ENCODE measurements around the gene CDH12. TPM values are rescaled to one million over a fixed set of nuclear protein-coding genes. Genes with fewer than 3 reads are reported as not detected.
"Not testable (repeated sequence)": the region's sequence is repeated elsewhere in the genome, so short reads cannot be mapped to it uniquely, and the experiment has no call there.

CDH12 gene
- not detected for polyA plus RNA-seq (2013, experiment 1 of 2)
- polyA plus RNA-seq (2013, experiment 2 of 2): not detected

DNA sequence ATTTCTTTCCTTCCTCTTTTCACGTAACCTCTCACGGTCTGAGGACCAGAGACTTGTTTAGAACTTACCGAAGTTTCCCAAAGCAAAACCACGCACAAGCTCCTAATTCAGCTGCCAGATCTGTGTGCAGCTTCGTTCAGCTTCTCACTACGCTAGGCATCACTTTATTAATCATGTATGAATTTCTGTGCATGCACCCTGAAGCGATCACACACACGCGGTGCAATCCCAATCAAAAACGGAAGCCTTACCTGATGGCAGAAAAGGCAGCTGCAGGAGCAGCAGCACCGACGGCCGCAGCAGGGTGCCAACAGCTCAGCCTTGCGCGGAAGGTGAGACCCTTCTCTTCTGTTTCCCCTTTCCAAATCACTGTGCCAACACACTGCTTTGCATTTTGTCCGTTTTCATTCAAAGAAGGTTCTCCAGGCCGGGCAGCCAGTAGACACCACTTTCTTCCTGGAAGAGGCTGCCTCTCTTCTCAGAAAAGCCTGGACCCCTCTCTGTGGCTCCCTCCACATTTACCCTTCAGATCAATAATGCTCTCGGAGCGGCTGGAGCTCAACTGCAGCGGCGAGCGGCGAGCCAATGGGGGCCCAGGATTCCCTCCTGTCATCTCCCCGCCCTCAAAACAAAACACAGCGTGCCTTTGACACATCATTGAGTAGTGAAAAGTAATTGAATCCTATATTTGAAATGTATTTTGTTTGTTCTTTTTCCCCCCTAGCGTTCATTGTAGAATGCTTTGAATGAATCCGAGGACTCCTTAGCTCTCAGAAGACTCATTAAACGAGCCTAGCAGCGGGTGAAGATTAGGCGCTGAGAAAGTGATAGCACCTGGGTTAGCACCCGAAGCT is at the start of gene CDH12:
CDH12 (minus strand) TSS at position 538 of the 854 bp plus-strand sequence.
- H3K27ac ChIP-seq (ENCODE audit: low read depth, low read length, severe bottlenecking): no peak within 1 kb of the TSS
- H3K4me3 ChIP-seq (ENCODE audit: extremely low read depth, insufficient read depth, low read length, poor library complexity, severe bottlenecking): peak within 1 kb of the TSS; percentile 28
- no peaks in the 10 kb centered on the region for H3K36me3 ChIP-seq (ENCODE audit: control insufficient read depth, insufficient read depth, low read length)
- H3K9me3 ChIP-seq (ENCODE audit: control insufficient read depth, low read length): no peaks in the 10 kb centered on the region
- no peaks in the 10 kb centered on the region for H3K4me1 ChIP-seq (ENCODE audit: control insufficient read depth, insufficient read depth, low read length, poor library complexity, severe bottlenecking)
- 5 to 7% methylated on average over 19 to 24 of the region's 31 CpGs for WGBS, 2 experiments (ENCODE audit: insufficient coverage in 2 of 2)

GRCh38 chr5:22901885-22902284 is 48.7 kb upstream of the CDH12 start:
- no peaks in the 10 kb centered on the region for H3K4me1 ChIP-seq (ENCODE audit: control insufficient read depth, insufficient read depth, low read length, poor library complexity, severe bottlenecking)
- no peak overlapping the region for H3K4me3 ChIP-seq (ENCODE audit: extremely low read depth, insufficient read depth, low read length, poor library complexity, severe bottlenecking)
- H3K36me3 ChIP-seq (ENCODE audit: control insufficient read depth, insufficient read depth, low read length): no peaks in the 10 kb centered on the region
- no peak overlapping the region for H3K27ac ChIP-seq (ENCODE audit: low read depth, low read length, severe bottlenecking)
- WGBS, 2 experiments (ENCODE audit: insufficient coverage in 2 of 2): 94 to 95% methylated on average over 5 of the region's 5 CpGs
- no peaks in the 10 kb centered on the region for H3K9me3 ChIP-seq (ENCODE audit: control insufficient read depth, low read length)

GRCh38 chr5:22900801-22901310 is 47.7 kb upstream of the CDH12 start:
- Histone ChIP-seq H3K4me3 (ENCODE audit: extremely low read depth, insufficient read depth, low read length, poor library complexity, severe bottlenecking) (no peak overlapping the region), H3K4me1 (ENCODE audit: control insufficient read depth, insufficient read depth, low read length, poor library complexity, severe bottlenecking) (no peaks in the 10 kb centered on the region), H3K36me3 (ENCODE audit: control insufficient read depth, insufficient read depth, low read length) (no peaks in the 10 kb centered on the region), H3K9me3 (ENCODE audit: control insufficient read depth, low read length) (no peaks in the 10 kb centered on the region), H3K27ac (ENCODE audit: low read depth, low read length, severe bottlenecking) (no peak overlapping the region)
- 95% methylated on average over 12 of the region's 17 CpGs for WGBS, 2 experiments (ENCODE audit: insufficient coverage in 2 of 2)

DNA sequence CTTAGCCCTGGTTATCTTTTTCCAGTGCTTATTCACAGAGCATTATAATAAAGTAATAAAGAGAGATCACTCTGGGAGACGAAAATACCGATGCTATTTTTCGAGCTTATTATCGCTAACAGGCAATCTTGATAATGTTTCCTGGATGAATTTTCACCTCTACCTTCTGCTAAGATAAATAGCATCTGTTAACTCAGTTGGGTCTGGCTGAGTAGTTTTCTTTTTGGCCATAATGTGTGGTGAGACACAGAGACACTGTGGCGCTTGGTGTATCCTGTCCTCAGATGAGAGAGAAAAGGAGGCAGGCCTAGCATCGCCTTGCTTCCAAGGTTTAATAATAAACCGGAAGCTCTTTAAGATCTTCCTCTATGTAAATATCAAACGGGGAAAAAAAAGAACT is 46.2 kb upstream of the CDH12 start:
- Histone ChIP-seq H3K27ac (ENCODE audit: low read depth, low read length, severe bottlenecking) (no peak overlapping the region), H3K36me3 (ENCODE audit: control insufficient read depth, insufficient read depth, low read length) (no peaks in the 10 kb centered on the region), H3K4me1 (ENCODE audit: control insufficient read depth, insufficient read depth, low read length, poor library complexity, severe bottlenecking) (no peaks in the 10 kb centered on the region), H3K9me3 (ENCODE audit: control insufficient read depth, low read length) (no peaks in the 10 kb centered on the region), H3K4me3 (ENCODE audit: extremely low read depth, insufficient read depth, low read length, poor library complexity, severe bottlenecking) (no peak overlapping the region)
- WGBS, 2 experiments (ENCODE audit: insufficient coverage in 2 of 2): 80 to 90% methylated on average over 1 to 6 of the region's 8 CpGs

DNA sequence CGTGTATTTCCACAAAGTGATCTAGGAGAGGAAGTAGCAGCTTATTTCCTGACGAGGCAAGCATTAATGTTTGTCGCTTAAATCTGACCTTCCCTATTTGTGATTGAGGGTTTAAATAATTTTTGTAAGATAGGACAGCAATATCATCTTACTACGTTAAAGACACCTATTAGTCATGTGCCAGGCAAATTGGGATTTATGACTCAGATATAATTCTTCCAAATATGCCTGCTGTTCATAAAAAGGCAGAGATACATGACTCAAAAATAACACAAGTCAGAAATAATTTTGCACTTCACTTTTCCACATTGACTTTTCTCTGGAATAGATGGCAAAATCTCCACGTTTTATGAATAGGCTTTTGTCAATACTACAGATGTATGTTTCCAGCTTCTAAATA is 43.0 kb upstream of the CDH12 start:
- Histone ChIP-seq H3K36me3 (ENCODE audit: control insufficient read depth, insufficient read depth, low read length) (no peaks in the 10 kb centered on the region), H3K9me3 (ENCODE audit: control insufficient read depth, low read length) (no peaks in the 10 kb centered on the region), H3K4me3 (ENCODE audit: extremely low read depth, insufficient read depth, low read length, poor library complexity, severe bottlenecking) (no peak overlapping the region), H3K4me1 (ENCODE audit: control insufficient read depth, insufficient read depth, low read length, poor library complexity, severe bottlenecking) (no peaks in the 10 kb centered on the region), H3K27ac (ENCODE audit: low read depth, low read length, severe bottlenecking) (no peak overlapping the region)
- 100% methylated on average over 1 to 2 of the region's 5 CpGs for WGBS, 2 experiments (ENCODE audit: insufficient coverage in 2 of 2)

- H3K27ac ChIP-seq (ENCODE audit: low read depth, low read length, severe bottlenecking): no peak overlapping the region
- no peaks in the 10 kb centered on the region for H3K4me1 ChIP-seq (ENCODE audit: control insufficient read depth, insufficient read depth, low read length, poor library complexity, severe bottlenecking)
- H3K36me3 ChIP-seq (ENCODE audit: control insufficient read depth, insufficient read depth, low read length): no peaks in the 10 kb centered on the region
- no peaks in the 10 kb centered on the region for H3K9me3 ChIP-seq (ENCODE audit: control insufficient read depth, low read length)
- WGBS, 2 experiments (ENCODE audit: insufficient coverage in 2 of 2): 90 to 93% methylated on average over 1 to 2 of the region's 4 CpGs
- H3K4me3 ChIP-seq (ENCODE audit: extremely low read depth, insufficient read depth, low read length, poor library complexity, severe bottlenecking): no peak overlapping the region
Measured at GRCh38 chr5:22892441-22892840, 39.3 kb upstream of the CDH12 start.

DNA sequence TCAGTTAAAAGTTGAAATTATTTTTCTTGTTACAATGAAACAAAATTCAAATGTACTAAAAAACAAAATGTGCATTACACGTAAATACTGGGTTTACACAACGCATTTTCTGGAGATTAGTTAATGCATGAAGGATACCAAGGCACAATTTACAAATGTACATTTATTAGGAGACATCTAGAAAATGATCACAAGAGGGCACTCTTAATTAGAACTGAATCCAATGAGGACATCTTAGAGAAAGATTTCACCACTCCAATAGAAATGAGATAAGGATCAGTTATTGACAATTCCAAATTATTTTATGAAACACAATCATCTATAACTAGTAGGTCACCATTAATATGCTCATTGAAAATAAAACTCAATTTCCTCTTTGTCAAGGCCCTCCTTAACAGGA is 36.6 kb upstream of the CDH12 start:
- WGBS, 2 experiments (ENCODE audit: insufficient coverage in 2 of 2): no CpG with 5 or more reads among the region's 2 CpGs
- Histone ChIP-seq H3K4me1 (ENCODE audit: control insufficient read depth, insufficient read depth, low read length, poor library complexity, severe bottlenecking) (no peaks in the 10 kb centered on the region), H3K27ac (ENCODE audit: low read depth, low read length, severe bottlenecking) (no peak overlapping the region), H3K9me3 (ENCODE audit: control insufficient read depth, low read length) (no peaks in the 10 kb centered on the region), H3K4me3 (ENCODE audit: extremely low read depth, insufficient read depth, low read length, poor library complexity, severe bottlenecking) (no peak overlapping the region), H3K36me3 (ENCODE audit: control insufficient read depth, insufficient read depth, low read length) (no peaks in the 10 kb centered on the region)

- WGBS, 2 experiments (ENCODE audit: insufficient coverage in 2 of 2): 89% methylated on average over 1 of the region's 3 CpGs; no CpG with 5 or more reads in 1 of the 2 experiments
- Histone ChIP-seq H3K36me3 (ENCODE audit: control insufficient read depth, insufficient read depth, low read length) (no peaks in the 10 kb centered on the region), H3K4me1 (ENCODE audit: control insufficient read depth, insufficient read depth, low read length, poor library complexity, severe bottlenecking) (peaks cover 4% of the 10 kb centered on the region), H3K9me3 (ENCODE audit: control insufficient read depth, low read length) (no peaks in the 10 kb centered on the region), H3K4me3 (ENCODE audit: extremely low read depth, insufficient read depth, low read length, poor library complexity, severe bottlenecking) (no peak overlapping the region), H3K27ac (ENCODE audit: low read depth, low read length, severe bottlenecking) (no peak overlapping the region)
Measured at GRCh38 chr5:22887566-22887965, 34.4 kb upstream of the CDH12 start.

DNA sequence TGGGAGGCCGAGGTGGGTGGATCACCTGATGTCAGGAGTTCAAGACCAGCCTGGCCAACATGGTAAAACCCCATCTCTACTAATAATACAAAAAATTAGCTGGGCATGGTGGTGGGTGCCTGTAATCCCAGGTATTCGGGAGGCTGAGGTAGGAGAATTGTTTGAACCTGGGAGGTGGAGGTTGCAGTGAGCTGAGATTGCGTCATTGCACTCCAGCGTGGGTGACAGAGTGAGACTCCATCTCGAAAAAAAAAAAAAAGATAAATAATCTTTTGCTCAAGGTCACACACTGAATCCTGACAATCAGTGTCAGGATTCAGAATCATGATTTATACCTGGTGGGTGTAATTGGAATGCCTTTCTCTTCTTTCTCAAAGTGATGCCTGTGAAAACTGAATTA is 5.8 kb upstream of the CDH12 start:
- H3K27ac ChIP-seq (ENCODE audit: low read depth, low read length, severe bottlenecking); H3K4me1 ChIP-seq (ENCODE audit: control insufficient read depth, insufficient read depth, low read length, poor library complexity, severe bottlenecking); H3K36me3 ChIP-seq (ENCODE audit: control insufficient read depth, insufficient read depth, low read length); H3K9me3 ChIP-seq (ENCODE audit: control insufficient read depth, low read length); H3K4me3 ChIP-seq (ENCODE audit: extremely low read depth, insufficient read depth, low read length, poor library complexity, severe bottlenecking): not testable (repeated sequence)
- 80% methylated on average over 4 of the region's 5 CpGs; no CpG with 5 or more reads in 1 of the 2 experiments for WGBS, 2 experiments (ENCODE audit: insufficient coverage in 2 of 2)

GRCh38 chr5:22855824-22856223 is 2.7 kb upstream of the CDH12 start:
- Histone ChIP-seq H3K27ac (ENCODE audit: low read depth, low read length, severe bottlenecking) (no peak overlapping the region), H3K4me3 (ENCODE audit: extremely low read depth, insufficient read depth, low read length, poor library complexity, severe bottlenecking) (no peak overlapping the region), H3K4me1 (ENCODE audit: control insufficient read depth, insufficient read depth, low read length, poor library complexity, severe bottlenecking) (no peaks in the 10 kb centered on the region), H3K36me3 (ENCODE audit: control insufficient read depth, insufficient read depth, low read length) (no peaks in the 10 kb centered on the region), H3K9me3 (ENCODE audit: control insufficient read depth, low read length) (no peaks in the 10 kb centered on the region)
- WGBS, 2 experiments (ENCODE audit: insufficient coverage in 2 of 2): 84 to 100% methylated on average over 1 to 2 of the region's 4 CpGs

- no CpG with 5 or more reads among the region's 3 CpGs for WGBS, 2 experiments (ENCODE audit: insufficient coverage in 2 of 2)
- no peaks in the 10 kb centered on the region for H3K36me3 ChIP-seq (ENCODE audit: control insufficient read depth, insufficient read depth, low read length)
- no peak overlapping the region for H3K27ac ChIP-seq (ENCODE audit: low read depth, low read length, severe bottlenecking)
- no peaks in the 10 kb centered on the region for H3K9me3 ChIP-seq (ENCODE audit: control insufficient read depth, low read length)
- H3K4me1 ChIP-seq (ENCODE audit: control insufficient read depth, insufficient read depth, low read length, poor library complexity, severe bottlenecking): no peaks in the 10 kb centered on the region
- H3K4me3 ChIP-seq (ENCODE audit: extremely low read depth, insufficient read depth, low read length, poor library complexity, severe bottlenecking): no peak overlapping the region
Measured at GRCh38 chr5:22850981-22851380, 2.2 kb downstream of the CDH12 start.
